Measurements from ENCODE around the gene KCNH4. TPM values are rescaled to one million over a fixed set of nuclear protein-coding genes. Genes with fewer than 3 reads are reported as not detected.

The KCNH4 gene
- under 1 TPM in 1 of 6 experiments, not detected in 5; 0.11 TPM for total RNA-seq
- long read RNA-seq, result 0 reads

GRCh38 chr17:42180922-42181850 lies at the start of gene KCNH4:
Gene KCNH4, minus strand, starts transcription at chr17:42181142. Its CDS starts 197 bp downstream, at chr17:42180945.
- DNase-seq (peak; percentile 77 to 86 (median 81)), ATAC-seq (peak; percentile 65 to 79 (median 72))
- TF ChIP-seq POLR2A (IDR thresholded peaks at IDR 0.05) (no peak), CTCF (IDR thresholded peaks at IDR 0.05) (peak; percentile 46 to 57 (median 50))
- intact Hi-C loops (cut with DNase I), result no loop called here
- Histone ChIP-seq H3K27me3 (peaks cover 0 to 7% of the 10 kb centered on the region in 2 donors), H3K4me1 (peaks cover 0 to 16% (median 0%) of the 10 kb centered on the region in 4 donors), H3K4me3 (peak within 1 kb of the TSS in 2 of 3 donors; percentile 5 to 38), H3K27ac (no peak within 1 kb of the TSS), H3K9me3 (no peaks in the 10 kb centered on the region), H3K36me3 (no peaks in the 10 kb centered on the region)
- WGBS (ENCODE audit: insufficient coverage, low coverage, low lambda C conversion rate, missing lambda C conversion rate), result 9% methylated on average over 13 of the region's 60 CpGs

GRCh38 chr17:42230225-42230624 lies 49.3 kb upstream of the KCNH4 start:
- no peak for DNase-seq
- H3K36me3 ChIP-seq, result no peaks in the 10 kb centered on the region
- ATAC-seq, result no peak
- H3K4me1 ChIP-seq, result no peaks in the 10 kb centered on the region
- H3K27me3 ChIP-seq, result no peaks in the 10 kb centered on the region
- no peak overlapping the region for H3K4me3 ChIP-seq
- 78% methylated on average over 5 of the region's 5 CpGs for WGBS (ENCODE audit: insufficient coverage, low coverage, low lambda C conversion rate, missing lambda C conversion rate)
- H3K9me3 ChIP-seq, result no peaks in the 10 kb centered on the region
- intact Hi-C loops (cut with DNase I), result no loop called here
- no peak for TF ChIP-seq POLR2A (IDR thresholded peaks at IDR 0.05)
- no peak for TF ChIP-seq CTCF (IDR thresholded peaks at IDR 0.05)
- no peak overlapping the region for H3K27ac ChIP-seq

- intact Hi-C loops (cut with DNase I), result no loop called here
These were observed 47.1 kb upstream of the KCNH4 start for GRCh38 chr17:42227849-42228700.

More at GRCh38 chr17:42227849-42228700, 47.1 kb upstream of the KCNH4 start:
- DNase-seq (no peak), ATAC-seq (no peak)
- H3K4me3 ChIP-seq, result no peak overlapping the region
- H3K36me3 ChIP-seq, result peaks cover 0 to 6% (median 2%) of the 10 kb centered on the region in 4 donors
- no peak for TF ChIP-seq POLR2A (IDR thresholded peaks at IDR 0.05)
- TF ChIP-seq CTCF (IDR thresholded peaks at IDR 0.05), result no peak
- 56% methylated on average over 11 of the region's 11 CpGs for WGBS (ENCODE audit: insufficient coverage, low coverage, low lambda C conversion rate, missing lambda C conversion rate)
- H3K4me1 ChIP-seq, result no peaks in the 10 kb centered on the region
- no peak overlapping the region for H3K27ac ChIP-seq
- no peaks in the 10 kb centered on the region for H3K9me3 ChIP-seq
- H3K27me3 ChIP-seq, result no peaks in the 10 kb centered on the region
